PC-3 (cell line): ENCODE measurements around the gene NME7. TPM values are rescaled to one million over a fixed set of nuclear protein-coding genes. Genes with fewer than 3 reads are reported as not detected.

Experiments
- ATAC-seq: fragments of 200-7000 bp; cut with Tn5 transposase; 2 replicates; pipeline ENCODE4 v1.9.1; 2020; ENCODE audit warnings: mild to moderate bottlenecking, moderate library complexity
- BruUV-seq: library from RNA; stranded (reverse); fragments of 400-500 nt; replicated peaks from 2 replicates; lab custom pipeline; 2021; lab: Mats Ljungman, UMichigan
- CTCF ChIA-PET: fragments of 300-600 bp; sonication (Branson Sonifier 250); formaldehyde crosslinking; loops from one replicate; lab custom pipeline; 2022; ENCODE audit warnings: antibody characterized with exemption; lab: Charles Lee
- POLR2A ChIA-PET: fragments of 300-600 bp; sonication (Branson Sonifier 250); formaldehyde crosslinking; loops from one replicate; lab custom pipeline; 2022; ENCODE audit warnings: antibody characterized with exemption; ENCODE audit not compliant: unreplicated experiment; lab: Charles Lee
- DNase-seq: peaks from one replicate; pipeline ENCODE4 v3.0.0-alpha.2; 2015
- H2AFZ ChIP-seq: fragments of 300-600 bp; sonication (generic); 2 replicates; pipeline ENCODE4 v1.6.0; 2016; ENCODE audit warnings: antibody characterized with exemption, low read length
- H3F3A ChIP-seq: fragments of 300-600 bp; sonication (generic); one replicate; pipeline ENCODE4 v1.6.0; 2017; ENCODE audit warnings: antibody characterized with exemption, low read length, control low read depth, mild to moderate bottlenecking; ENCODE audit not compliant: unreplicated experiment
- H3K27ac ChIP-seq: fragments of 300-600 bp; sonication (generic); 2 replicates; pipeline ENCODE4 v1.5.1; 2016; ENCODE audit warnings: mild to moderate bottlenecking, low read length
- H3K27me3 ChIP-seq: fragments of 300-600 bp; sonication (generic); 2 replicates; pipeline ENCODE4 v1.6.1; 2016; ENCODE audit warnings: low read length, mixed read lengths
- H3K36me3 ChIP-seq: fragments of 300-600 bp; sonication (generic); 2 replicates; pipeline ENCODE4 v1.6.1; 2016; ENCODE audit warnings: low read depth, mixed run types, low read length, mixed read lengths
- H3K4me1 ChIP-seq: fragments of 300-600 bp; sonication (generic); 2 replicates; pipeline ENCODE4 v1.5.1; 2016; ENCODE audit warnings: low read length; ENCODE audit not compliant: insufficient read depth
- H3K4me2 ChIP-seq: fragments of 300-600 bp; sonication (generic); 2 replicates; pipeline ENCODE4 v1.6.0; 2016; ENCODE audit warnings: low read length
- H3K4me3 ChIP-seq: fragments of 300-600 bp; sonication (generic); 2 replicates; pipeline ENCODE4 v1.5.1; 2016; ENCODE audit warnings: mild to moderate bottlenecking, low read length, mixed read lengths
- H3K79me2 ChIP-seq: fragments of 300-600 bp; sonication (generic); 2 replicates; pipeline ENCODE4 v1.6.1; 2017; ENCODE audit warnings: low read length, mixed read lengths
- H3K9ac ChIP-seq: fragments of 300-600 bp; sonication (generic); 2 replicates; pipeline ENCODE4 v1.6.0; 2016; ENCODE audit warnings: mild to moderate bottlenecking, low read length
- H3K9me2 ChIP-seq: fragments of 300-600 bp; sonication (generic); replicated peaks from 2 replicates; pipeline ENCODE4 v1.6.1; 2016; ENCODE audit warnings: mixed run types, low read length, mixed read lengths
- H3K9me3 ChIP-seq: fragments of 300-600 bp; sonication (generic); 2 replicates; pipeline ENCODE4 v1.6.1; 2016; ENCODE audit warnings: low read length, mixed read lengths
- H4K20me1 ChIP-seq: fragments of 300-600 bp; sonication (generic); 2 replicates; pipeline ENCODE4 v1.6.1; 2016; ENCODE audit warnings: low read length, mixed read lengths
- EZH2 ChIP-seq: fragments of 300-600 bp; sonication (generic); IDR thresholded peaks from one replicate; pipeline ENCODE4 v1.6.1; 2017; ENCODE audit warnings: antibody characterized with exemption, mild to moderate bottlenecking, low read length; ENCODE audit not compliant: unreplicated experiment
- EZH2phosphoT487 ChIP-seq: fragments of 300-600 bp; sonication (generic); IDR thresholded peaks from 2 replicates; pipeline ENCODE4 v1.6.1; 2018; ENCODE audit warnings: mild to moderate bottlenecking, antibody characterized with exemption, low read length, borderline replicate concordance
- intact Hi-C: fragments of 100-400 bp; cut with micrococcal nuclease; formaldehyde crosslinking; loops from 2 replicates; pipeline ENCODE4 v1.9.0; 2023
- total RNA-seq: library from RNA; depleted of rRNA; stranded (reverse); fragments of >200 nt; gene quantifications from 2 replicates; pipeline ENCODE4 v1.2.3, GENCODE V29; 2014
- TF ChIP-seq, protein P1 (sequence below): fragments of 300-600 bp; sonication (generic); conservative IDR thresholded peaks from 2 replicates; pipeline ENCODE4 v1.5.1; 2017; ENCODE audit warnings: antibody characterized with exemption, low read depth, mild to moderate bottlenecking, low read length

NME7 gene
- total RNA-seq, 1 experiment from 2014 or later = 18.9 TPM

DNA sequence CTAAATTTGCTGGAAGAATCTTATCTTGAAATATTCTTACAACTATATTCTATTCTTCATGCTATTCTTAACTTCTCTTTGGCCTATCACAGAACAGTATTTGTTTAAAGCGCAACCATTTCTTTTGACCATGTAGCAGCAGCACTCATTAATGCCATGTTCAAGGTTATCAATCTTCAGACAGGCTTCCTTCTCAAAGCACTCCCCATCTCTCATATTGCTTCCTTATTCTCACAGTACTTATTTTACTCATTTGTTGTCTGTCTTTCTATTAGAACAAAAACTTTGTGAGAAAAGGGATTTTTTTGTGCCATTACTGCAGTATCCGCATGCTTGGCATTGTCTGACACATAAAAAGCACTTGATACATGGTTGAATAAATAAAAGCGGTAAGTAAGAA is 171.4 kb downstream of the NME7 start:
- Histone ChIP-seq H3K9ac (no peak overlapping the region), H3K4me2 (no peak overlapping the region), H3K27me3 (no peaks in the 10 kb centered on the region), H2AFZ (no peak overlapping the region), H4K20me1 (no peaks in the 10 kb centered on the region), H3K79me2 (no peaks in the 10 kb centered on the region), H3K4me1 (no peaks in the 10 kb centered on the region), H3F3A (no peaks in the 10 kb centered on the region), H3K9me3 (no peaks in the 10 kb centered on the region), H3K27ac (no peak overlapping the region), H3K4me3 (no peak overlapping the region), H3K36me3 (no peaks in the 10 kb centered on the region), H3K9me2 (no peaks in the 10 kb centered on the region)
- POLR2A ChIA-PET = no interaction called here
- ATAC-seq (no peak), DNase-seq (no peak)
- TF ChIP-seq EZH2phosphoT487 = no peak
- TF ChIP-seq, protein P1, sequence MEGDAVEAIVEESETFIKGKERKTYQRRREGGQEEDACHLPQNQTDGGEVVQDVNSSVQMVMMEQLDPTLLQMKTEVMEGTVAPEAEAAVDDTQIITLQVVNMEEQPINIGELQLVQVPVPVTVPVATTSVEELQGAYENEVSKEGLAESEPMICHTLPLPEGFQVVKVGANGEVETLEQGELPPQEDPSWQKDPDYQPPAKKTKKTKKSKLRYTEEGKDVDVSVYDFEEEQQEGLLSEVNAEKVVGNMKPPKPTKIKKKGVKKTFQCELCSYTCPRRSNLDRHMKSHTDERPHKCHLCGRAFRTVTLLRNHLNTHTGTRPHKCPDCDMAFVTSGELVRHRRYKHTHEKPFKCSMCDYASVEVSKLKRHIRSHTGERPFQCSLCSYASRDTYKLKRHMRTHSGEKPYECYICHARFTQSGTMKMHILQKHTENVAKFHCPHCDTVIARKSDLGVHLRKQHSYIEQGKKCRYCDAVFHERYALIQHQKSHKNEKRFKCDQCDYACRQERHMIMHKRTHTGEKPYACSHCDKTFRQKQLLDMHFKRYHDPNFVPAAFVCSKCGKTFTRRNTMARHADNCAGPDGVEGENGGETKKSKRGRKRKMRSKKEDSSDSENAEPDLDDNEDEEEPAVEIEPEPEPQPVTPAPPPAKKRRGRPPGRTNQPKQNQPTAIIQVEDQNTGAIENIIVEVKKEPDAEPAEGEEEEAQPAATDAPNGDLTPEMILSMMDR = no peak
- TF ChIP-seq EZH2 = no peak
- no TSS peak for BruUV-seq
- CTCF ChIA-PET = no interaction called here
- intact Hi-C loops = no loop called here

DNA sequence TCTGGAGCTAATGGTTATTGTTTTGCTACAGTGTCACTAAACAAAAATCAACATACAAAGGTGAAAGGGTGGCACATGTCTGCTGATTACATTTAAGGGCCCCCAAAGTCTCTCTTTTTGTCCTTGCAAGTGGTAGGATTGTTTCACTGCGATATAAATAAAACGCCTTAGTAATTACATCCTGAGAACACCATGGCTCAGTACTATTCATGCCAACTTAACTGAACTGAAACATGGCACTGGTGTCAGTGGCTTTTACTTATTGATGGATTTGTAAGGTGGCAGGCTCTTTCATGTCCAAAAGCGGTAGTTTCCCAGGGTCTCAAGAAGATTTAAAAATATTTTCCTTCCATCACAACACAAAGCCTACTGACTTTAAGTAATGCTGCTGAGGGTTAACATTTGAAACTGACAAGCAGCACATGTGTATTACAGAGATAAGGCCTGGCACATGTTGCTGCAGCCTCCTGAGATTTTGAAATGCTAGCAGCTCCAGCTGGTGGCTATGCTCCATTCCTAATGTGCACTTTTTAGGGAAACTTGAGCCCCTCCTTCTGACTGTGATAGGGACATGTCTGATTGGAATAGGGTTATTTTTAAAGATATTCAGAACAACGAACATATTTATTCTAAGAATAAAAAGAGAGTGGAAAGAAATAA is 174.3 kb downstream of the NME7 start:
- no peak overlapping the region for H3K27ac ChIP-seq
- CTCF ChIA-PET = no interaction called here
- no peaks in the 10 kb centered on the region for H3K36me3 ChIP-seq
- no peaks in the 10 kb centered on the region for H3K9me3 ChIP-seq
- no TSS peak for BruUV-seq
- H3K27me3 ChIP-seq = no peaks in the 10 kb centered on the region
- H2AFZ ChIP-seq = no peak overlapping the region
- ATAC-seq (no peak), DNase-seq (no peak)
- no peak overlapping the region for H3K4me2 ChIP-seq
- intact Hi-C loops = no loop called here
- no peaks in the 10 kb centered on the region for H3K4me1 ChIP-seq
- H3K9ac ChIP-seq = no peak overlapping the region
- no peaks in the 10 kb centered on the region for H3K9me2 ChIP-seq
- no peaks in the 10 kb centered on the region for H3K79me2 ChIP-seq
- no peaks in the 10 kb centered on the region for H3F3A ChIP-seq
- TF ChIP-seq, protein P1 = no peak
- TF ChIP-seq EZH2phosphoT487 (no peak), EZH2 (no peak)
- H4K20me1 ChIP-seq = no peaks in the 10 kb centered on the region
- POLR2A ChIA-PET = no interaction called here
- H3K4me3 ChIP-seq = no peak overlapping the region

DNA sequence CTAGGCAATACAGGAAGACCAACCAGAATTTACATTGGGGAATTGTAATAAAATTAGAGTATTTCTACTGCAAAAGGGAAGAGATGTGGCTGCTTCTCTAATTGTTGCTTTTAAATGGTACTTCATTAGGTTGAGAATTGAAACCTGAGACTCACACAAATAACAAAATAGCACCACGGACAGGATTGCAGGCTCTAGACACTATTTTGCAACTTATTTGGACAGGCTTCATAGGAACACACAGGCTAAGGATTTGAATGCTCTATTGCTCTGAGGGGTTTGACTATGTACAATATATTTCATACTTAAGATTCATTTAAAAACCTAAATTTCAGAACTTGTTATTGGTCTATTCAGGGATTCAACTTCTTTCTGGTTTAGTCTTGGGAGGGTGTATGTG is 181.5 kb downstream of the NME7 start:
- no peaks in the 10 kb centered on the region for H3K36me3 ChIP-seq
- H3K4me1 ChIP-seq = no peaks in the 10 kb centered on the region
- no peaks in the 10 kb centered on the region for H3K9me3 ChIP-seq
- no peak overlapping the region for H2AFZ ChIP-seq
- TF ChIP-seq, protein P1 = no peak
- TF ChIP-seq EZH2phosphoT487 (no peak), EZH2 (no peak)
- H4K20me1 ChIP-seq = no peaks in the 10 kb centered on the region
- ATAC-seq = no peak
- H3K27ac ChIP-seq = no peak overlapping the region
- H3K9me2 ChIP-seq = no peaks in the 10 kb centered on the region
- ChIA-PET CTCF (interaction anchor here (0.6 kb wide), 1 partner anchor 205 kb away, joined by 4 read pairs; no protein-coding TSS in a partner anchor), POLR2A (no interaction called here)
- H3K4me3 ChIP-seq = no peak overlapping the region
- no peaks in the 10 kb centered on the region for H3K27me3 ChIP-seq
- no peak for DNase-seq
- H3K4me2 ChIP-seq = no peak overlapping the region
- no peak overlapping the region for H3K9ac ChIP-seq
- H3K79me2 ChIP-seq = no peaks in the 10 kb centered on the region
- H3F3A ChIP-seq = no peaks in the 10 kb centered on the region
- intact Hi-C loops = no loop called here
- BruUV-seq = no TSS peak
